ENCODE results near the gene LCN15.

GRCh38 chr9:136714096-136714892 lies 50.0 kb downstream of the LCN15 start:
- TF ChIP-seq CTCF (conservative IDR thresholded peaks at IDR 0.05; ENCODE audit: low read length) (no peak), EZH2phosphoT487 (IDR thresholded peaks at IDR 0.05; ENCODE audit: borderline replicate concordance, low read depth, low read length) (no peak)

Measured in OCI-LY7 (cell line).